GM12892 (cell line): ENCODE data around the gene LRRC74B.

Experiments
- POLR2A ChIP-seq: IDR thresholded peaks from 2 replicates; pipeline ENCODE4 v1.6.1; 2011; ENCODE audit warnings: low read depth, low read length, control low read depth
- POLR2AphosphoS5 ChIP-seq: IDR thresholded peaks from 2 replicates; pipeline ENCODE4 v1.6.1; 2011; ENCODE audit warnings: low read depth, low read length, control low read depth
- TAF1 ChIP-seq: IDR thresholded peaks from 2 replicates; pipeline ENCODE4 v1.6.1; 2011; ENCODE audit warnings: low read depth, mild to moderate bottlenecking, control low read depth, low read length, borderline replicate concordance

DNA sequence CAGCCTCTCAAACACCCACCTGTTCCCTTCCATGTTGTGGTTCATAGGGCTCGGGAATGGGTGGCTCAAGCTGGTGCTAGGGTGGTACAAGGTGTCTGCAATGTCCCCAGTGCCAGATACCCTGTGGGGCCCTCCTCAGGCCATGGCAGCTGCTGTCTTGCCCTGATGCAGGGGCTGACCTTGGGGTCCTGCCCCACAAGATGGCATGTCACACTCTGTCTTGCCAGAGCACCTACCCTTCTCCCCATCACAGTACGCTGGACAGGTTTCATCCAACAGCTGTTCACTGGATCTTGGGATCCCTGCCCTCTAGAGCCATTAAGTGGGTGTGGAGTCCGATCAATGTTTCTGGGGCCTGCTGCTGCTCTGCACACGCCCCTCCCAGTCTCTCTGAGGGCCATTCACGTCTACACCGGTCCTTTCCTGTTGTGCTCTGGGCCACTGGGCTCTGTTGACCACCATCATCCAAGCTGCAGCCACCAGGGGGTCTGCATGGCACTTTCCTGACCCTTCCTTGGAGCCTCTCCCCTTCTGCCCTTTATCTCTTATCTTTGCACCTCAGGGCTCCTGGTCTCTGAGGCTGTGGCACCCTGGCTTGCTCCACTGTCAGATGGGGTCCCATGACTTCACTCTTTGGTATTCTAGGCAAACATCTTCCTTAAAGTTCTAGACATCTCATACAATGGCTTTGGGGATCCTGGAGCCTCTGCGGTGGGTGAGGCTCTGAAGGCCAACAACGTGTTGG is 7.1 kb downstream of the LRRC74B start:
- TF ChIP-seq POLR2A (no peak), TAF1 (no peak), POLR2AphosphoS5 (no peak)
